Measurements from ENCODE around the gene IL17RB.

IL17RB gene

DNA sequence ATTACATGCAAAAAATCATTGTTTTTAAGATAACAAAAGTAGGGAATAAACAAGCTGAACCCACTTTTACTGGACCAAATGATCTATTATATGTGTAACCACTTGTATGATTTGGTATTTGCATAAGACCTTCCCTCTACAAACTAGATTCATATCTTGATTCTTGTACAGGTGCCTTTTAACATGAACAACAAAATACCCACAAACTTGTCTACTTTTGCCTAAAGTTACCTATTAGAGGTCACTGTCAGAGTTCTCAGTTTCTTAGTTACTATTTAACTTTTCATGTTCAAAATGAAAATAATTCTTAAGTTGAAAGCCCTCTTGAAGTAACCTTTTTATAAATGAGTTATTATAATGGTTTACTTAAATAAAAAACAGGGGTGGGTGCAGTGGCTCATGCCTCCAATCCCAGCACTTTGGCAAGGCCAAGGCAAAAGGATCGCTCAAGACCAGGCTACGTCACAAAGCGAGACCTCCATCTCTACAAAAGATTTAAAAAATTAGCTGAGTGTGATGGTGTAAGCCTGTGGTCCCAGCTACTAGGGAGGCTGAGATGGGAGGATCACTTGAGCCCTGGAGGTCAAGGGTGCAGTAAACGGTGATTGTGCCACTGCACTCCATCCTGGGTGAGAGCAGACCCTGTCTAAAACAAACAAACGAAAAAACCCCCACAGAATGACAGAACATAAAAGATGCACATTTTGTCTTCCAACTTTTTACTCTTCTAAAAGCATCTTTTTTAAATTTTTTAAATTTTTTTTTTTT, 19.5 kb downstream of the IL17RB start:
- no peak for DNase-seq

DNA sequence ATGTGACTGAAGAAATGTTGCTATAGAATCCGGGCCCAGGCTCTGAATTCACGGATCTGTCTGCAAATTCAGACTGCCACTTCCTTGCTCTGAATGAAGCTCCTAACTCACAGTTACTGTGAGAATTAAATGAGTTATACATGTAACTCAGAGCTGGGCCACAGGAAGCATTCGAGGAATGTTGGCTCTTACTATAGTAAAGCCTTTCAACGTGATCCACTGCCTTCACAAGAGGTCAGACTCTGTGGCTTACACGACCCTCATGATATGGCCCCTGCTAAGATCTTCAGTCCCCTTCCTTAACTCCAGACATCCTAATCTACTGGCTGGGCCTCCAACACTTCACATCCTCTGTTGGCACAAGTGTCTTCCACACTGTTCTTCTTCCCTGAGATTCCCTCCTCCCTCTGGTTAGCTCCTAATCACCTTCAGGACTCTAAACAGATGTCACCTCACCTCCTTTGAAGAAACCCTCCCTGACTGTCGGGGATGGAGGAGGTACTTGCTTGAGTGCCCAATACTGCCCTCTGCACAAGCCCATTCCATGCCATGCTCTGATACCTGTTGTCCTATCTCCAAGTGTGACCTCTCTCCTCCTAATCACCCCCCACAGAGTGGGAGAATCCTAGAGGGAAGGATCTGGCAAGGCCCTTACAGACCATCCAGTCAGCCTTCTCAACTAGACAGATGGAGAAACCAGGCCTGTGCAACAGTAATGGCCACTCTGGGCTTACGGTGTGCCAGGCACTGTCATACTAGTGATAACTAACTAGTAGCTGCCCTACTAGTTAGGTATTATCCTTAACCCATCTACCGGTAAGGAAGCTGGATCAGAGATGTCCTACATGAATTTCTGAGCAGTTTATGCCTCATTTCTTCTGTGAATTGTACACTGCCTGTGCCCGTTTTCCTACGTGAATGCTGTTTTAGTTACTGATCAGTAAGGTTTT, 34.3 kb downstream of the IL17RB start:
- no peak for DNase-seq

DNA sequence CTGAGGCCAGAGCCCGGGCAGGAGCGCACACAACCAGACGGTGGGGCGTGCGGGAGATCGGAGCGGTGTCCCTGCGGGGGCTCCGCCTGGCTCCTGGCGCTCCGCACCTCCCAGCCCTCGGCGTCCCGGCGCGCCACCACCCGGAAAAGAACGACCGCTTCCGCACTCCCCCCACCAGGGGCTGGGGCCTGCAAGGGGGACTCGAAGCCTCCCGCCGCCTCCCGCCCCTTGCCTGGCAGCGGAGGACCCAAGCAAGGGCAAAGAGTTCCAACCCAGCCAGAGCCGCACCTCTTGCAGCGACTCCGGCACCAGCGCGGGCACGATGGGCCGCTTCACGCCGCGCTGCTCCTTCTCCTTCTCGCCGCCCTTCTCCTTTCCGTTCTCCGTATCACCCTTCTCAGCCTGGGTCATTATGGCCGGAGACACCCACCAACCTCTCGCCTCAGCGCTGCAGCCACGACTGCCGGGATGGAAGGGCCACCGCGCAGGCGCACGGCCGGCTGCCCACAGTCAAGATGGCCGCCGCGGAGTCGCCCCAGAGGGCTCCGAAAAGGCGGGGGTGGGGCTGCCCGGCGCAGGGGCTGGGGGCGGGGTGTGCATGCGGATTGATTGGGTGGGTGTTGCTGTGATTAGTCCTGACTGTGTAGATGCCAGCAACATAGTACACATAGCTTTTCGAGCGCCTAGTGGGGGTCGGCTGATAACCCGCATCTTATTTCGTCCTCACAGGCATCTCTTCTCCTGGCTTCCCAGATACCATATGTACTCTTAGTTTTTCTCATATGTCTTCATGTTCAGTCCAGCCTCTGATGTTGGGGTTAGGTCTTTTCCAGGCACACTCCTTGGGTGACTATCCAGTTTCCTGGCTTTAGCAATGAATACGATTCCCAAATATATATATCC, 35.6 kb downstream of the IL17RB start, which contains the start of gene ACTR8:
Gene ACTR8 (minus strand): TSS at position 462 of the 903 bp plus-strand sequence. CDS start 51 bp downstream, at position 411.
- peak; percentile 23 for DNase-seq

DNA sequence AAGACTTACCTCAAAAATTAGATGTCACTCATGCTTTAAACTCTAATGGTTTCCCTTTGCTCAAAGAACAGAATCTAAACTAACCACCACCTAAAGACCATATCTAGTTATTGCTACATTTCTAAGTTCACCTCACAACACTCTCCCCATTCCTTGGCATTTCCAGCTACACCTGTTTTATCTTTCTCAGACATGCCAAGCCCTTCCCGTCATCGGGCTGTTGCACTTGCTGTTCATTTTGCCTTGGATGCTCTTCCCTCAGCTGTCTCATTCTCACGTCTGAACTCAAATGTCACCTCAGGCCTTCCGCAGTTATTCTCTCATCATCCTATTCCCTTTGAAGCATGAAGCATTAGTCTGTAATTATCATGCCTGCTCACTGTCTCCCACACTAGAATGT, 36.6 kb downstream of the IL17RB start:
- DNase-seq, result no peak

DNA sequence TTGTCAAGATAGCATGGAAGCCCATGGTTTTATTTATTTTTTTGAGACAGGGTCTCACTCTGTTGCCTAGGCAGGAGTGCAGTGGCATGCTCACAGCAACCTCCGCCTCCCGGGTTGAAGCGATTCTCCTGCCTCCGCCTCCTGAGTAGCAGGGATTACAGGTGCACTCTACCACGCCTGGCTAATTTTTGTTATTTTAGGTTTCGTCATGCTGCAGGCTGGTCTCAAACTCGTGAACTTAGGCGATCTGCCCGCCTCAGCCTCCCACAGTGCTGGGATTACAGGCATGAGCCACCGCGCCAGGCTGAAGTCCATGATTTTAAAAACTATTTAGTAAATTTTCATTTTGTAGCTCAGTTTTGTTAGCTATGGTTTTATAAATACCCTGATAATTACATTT, 38.3 kb downstream of the IL17RB start:
- DNase-seq, result no peak

DNA sequence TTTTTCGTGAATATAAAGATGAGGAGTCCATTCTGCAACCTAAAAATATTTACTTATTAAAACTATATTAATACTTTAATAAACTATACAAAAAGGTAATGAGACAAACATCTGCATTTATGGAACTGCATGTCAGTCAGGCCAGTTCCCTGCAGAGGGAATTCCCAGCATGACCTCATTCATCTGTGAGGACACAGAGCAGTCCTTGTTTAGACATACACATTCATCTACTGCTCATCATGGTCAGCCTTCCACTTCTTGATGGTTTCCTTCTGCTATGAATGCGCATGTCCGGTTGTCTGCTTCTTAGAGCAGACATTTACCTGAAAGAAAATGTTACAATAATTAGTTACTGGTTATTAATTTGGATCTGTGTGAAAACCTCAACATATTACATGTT, 38.9 kb downstream of the IL17RB start:
- no peak for DNase-seq

DNA sequence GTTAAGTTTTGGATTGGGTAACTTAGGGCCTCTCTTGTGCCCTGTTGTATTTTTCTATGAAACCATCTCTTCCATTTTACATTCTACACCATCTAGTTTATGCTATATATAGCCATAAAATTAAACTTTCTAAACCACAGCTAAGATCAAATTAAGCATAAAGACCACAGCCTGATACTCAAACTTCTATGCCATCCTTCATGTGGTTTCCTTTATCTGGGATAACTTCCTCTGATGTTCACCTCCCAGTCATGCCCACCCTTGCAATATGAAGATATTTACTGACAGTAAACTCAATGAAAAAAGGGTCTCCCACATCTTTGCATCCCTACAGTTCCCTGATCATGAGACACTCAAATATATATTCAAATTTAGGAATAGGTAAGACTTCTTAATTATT, 41.1 kb downstream of the IL17RB start:
- DNase-seq, result no peak

DNA sequence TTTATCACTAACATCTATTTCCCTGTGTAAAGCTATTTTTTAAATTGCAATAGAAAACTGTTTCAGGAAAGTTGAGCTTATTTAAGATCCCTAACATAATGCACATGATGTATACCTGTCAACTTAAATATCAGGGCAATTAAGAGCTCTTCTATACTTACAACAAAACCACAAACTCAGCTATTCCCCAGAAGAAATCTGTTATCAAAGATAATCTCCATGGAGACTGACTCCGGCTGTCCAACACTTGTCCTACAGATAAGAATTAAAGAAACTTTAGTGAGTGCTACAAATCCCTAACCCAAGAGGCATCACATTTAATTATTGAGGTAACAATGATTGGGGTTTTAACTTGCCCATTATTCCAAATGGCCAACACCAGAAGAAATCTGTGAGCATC, 41.9 kb downstream of the IL17RB start:
- DNase-seq, result no peak

DNA sequence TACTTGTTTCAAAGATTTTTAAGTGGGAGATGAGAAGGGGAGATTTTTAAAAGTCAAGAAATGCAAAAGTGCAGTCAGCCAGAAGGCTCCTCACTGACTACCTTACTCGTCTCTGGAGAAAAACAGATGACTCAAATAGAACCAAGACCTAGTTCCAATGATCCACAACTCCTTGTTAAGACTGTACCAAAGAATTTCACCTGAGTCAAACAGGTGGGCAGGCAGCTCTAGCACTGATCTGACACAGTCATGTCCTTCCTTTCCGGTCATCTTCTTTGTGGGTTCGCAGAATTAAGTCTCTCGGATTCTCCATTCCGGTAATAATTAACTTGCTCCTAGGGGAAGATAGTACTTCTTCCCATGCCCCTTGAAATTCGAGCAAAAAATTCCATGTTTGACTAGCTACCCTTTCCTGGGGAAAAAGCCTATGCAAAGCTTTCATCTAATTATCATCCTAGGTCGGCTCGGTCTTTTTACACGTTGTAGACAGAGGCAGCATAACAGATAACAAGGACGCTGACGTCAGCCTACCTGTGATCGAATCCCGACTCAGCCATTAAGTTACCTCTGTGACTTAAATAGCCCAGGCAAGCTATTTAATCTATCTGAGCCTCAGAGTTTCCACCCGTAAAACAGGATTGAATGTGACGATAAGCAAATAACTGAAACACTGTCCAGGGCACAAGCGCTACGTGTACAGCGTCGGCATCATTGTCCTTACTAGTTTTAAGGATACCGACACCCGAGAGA, 44.5 kb downstream of the IL17RB start:
- DNase-seq, result no peak

DNA sequence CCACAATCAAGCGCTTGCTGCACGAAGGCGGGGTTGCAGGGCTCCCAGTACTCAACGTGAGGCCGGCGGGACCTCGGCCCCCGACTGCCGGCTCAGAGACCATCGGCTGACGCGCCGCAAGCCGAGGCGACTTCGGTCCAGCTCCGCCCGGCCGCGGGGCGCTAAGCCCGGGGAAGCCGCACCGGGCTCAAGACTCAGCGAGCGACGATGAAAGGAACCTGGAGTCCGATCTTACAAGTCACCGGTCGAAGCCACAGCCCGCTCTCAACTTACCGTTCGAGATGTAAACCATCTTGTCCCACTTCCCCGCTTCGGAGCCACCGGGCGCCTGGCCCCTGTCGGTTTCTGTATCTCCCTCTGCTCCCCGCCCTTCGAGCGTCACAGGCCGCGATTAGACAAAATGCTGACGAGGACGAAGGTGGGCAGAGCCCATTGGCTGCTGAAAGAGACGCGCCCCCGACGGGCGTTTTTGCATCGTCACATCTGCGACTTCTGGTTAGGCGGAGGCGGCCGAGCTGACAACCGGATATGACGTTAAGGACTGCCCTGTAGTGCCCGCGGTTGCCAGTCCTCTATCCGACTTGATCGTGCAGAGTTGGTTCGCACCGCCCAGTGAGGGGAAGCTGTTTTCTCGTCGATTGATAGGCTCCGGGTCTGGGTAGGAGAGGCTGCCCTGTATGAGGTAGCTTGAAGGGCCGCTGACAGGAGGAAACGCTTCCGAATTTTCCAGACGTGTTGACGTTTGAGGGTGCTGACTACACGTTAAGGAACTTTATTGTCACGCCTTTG, 45.3 kb downstream of the IL17RB start, which contains the start of gene SELENOK:
Gene SELENOK (minus strand): TSS at position 363 of the 789 bp plus-strand sequence.
- DNase-seq, result peak; percentile 89

DNA sequence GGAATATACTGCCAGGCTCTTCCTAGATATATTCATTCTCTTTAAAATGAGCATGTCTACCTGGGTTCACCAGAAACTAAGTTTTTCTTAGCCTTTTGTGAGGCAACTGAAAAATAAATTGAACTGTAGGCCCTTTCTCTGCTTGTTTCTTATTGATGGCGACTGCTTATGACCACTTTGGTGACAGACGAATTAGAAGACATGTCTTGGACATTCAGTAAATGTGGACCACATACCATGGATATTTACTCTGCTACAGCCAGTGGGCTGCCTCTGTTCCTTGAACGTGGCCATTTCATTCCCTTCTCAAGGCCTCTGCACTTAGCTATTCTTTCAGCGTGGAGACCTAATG, 45.9 kb downstream of the IL17RB start:
- no peak for DNase-seq

DNA sequence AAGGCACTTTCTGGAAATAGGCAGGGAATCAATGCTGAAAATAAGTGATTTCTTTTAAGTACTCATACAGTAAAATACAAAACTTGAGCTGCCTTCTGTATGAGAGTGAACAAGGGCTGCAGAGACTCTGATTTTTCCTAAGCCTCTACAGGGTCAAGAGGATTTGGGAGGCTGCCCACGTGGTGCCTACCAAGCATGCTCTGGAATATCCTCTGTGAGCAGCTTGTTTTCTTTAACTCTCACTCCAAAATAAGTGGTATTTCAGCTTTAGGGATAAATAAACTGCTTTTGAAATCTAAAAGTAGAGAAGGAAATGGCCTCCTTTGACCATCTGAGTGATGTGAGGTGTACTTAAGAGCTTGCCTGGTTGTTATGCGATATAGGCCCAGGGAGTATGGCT, 53.4 kb downstream of the IL17RB start:
- DNase-seq, result no peak

DNA sequence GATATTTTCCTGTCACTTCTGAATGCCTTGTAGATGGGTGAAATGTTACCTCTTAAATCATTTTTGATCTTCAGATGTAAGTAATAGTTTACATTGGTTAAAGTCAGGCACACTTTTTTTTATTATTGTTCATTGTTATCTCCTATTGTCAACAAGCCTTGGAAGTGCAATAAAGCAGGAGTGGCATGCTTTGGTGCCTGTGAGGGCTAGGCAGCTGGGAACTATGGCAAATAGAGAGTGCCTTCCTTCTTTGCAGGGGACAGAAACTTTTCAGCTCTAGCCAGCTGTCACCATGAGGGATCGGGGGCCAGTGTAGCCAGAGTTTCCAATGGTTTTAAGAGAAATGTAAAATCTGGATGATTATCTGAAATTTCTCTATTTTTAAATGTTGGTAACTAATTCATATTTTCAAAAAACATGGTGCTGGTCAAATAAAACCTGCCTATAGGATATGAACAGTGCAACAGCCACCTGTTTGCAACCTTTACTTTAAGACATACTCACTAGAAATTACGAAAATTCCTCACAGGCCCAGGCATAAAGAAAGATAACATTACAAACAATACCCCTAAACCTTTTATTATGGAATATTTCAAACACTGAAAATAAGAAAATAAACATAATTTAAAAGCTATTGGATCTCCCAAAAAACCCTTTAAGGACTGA, 54.4 kb downstream of the IL17RB start:
- DNase-seq, result no peak

DNA sequence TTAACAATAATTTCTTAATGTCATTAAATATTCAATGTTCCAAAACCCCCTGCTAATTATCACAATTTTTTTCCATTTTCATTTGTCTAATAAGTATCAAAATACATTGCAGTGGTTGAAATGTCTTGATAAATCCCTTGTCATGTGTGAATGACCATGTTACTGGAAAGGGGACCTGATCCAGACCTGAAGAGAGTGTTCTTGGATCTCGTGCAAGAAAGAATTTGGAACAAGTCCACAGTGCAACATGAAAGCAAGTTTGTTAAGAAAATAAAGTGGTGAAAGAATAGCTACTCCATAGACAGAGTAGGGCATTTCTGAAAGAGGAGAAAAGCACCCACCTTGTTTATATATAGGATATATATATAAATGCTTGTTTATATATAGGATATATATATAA, 55.7 kb downstream of the IL17RB start:
- DNase-seq, result no peak

DNA sequence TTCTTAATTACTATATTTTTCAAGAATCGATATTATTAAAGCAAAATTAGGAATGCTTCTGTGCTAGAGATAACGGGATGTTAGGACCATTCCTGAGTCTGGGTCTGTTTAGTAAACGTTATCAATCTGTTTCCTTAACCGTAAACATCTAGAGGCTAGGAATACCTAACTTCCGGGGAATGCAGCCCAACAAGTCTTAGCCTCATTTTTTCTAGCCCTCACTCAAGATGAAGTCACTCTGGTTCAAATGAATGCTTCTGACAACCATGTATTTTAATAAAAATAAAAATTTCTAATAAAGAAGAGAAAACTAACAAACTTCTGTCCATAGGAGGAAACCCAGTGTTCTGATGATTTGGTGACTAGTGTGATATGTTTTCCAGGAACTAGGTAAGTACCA, 56.3 kb downstream of the IL17RB start:
- DNase-seq, result no peak

DNA sequence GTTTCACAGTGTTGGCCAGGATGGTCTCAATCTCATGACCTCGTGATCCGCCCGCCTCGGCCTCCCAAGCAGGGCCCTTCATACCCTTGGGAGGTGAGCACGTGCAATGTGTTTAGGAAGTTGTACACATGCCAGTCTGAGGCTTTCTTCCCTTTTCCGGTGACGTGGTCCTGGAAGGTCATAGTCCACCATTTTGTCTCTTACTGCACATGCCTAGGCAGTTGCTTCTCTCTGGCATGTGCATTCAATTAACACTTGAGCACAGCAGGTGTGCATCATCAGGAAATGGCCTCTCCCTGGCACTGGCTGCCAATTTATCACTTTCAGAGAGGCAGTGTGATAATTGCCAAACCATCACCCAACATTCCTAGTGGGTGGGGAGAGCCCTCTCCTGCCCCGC, 67.0 kb downstream of the IL17RB start:
- DNase-seq, result no peak
